HG03103 (cell line): ENCODE data around the gene ANKS1A.
"Not testable (repeated sequence)": the region's sequence is repeated elsewhere in the genome, so short reads cannot be mapped to it uniquely, and the experiment has no call there.

Experiments
- ATAC-seq: cut with Tn5 transposase; IDR thresholded peaks from one replicate; pipeline ENCODE4 v1.9.1; 2021; ENCODE audit warnings: low read depth; ENCODE audit not compliant: unreplicated experiment

The ANKS1A gene

GRCh38 chr6:34888874-34889555 lies at the start of gene ANKS1A:
Gene ANKS1A (plus strand): TSS chr6:34889255. CDS start chr6:34889403, 148 bp downstream.
- ATAC-seq, result no peak

- no peak for ATAC-seq
Measured at GRCh38 chr6:34839666-34840352, 49.2 kb upstream of the ANKS1A start.

GRCh38 chr6:34849066-34849465 lies 40.0 kb upstream of the ANKS1A start:
- not testable (repeated sequence) for ATAC-seq

GRCh38 chr6:34851361-34851760 lies 37.7 kb upstream of the ANKS1A start:
- ATAC-seq, result no peak

GRCh38 chr6:34852406-34853085 lies 36.5 kb upstream of the ANKS1A start:
- ATAC-seq, result no peak

- no peak for ATAC-seq
Measured at GRCh38 chr6:34855463-34855862, 33.6 kb upstream of the ANKS1A start.

GRCh38 chr6:34858681-34859080 lies 30.4 kb upstream of the ANKS1A start:
- no peak for ATAC-seq

- no peak for ATAC-seq
Measured at GRCh38 chr6:34859951-34860350, 29.1 kb upstream of the ANKS1A start.

- ATAC-seq, result no peak
Measured at GRCh38 chr6:34860776-34861175, 28.3 kb upstream of the ANKS1A start.

GRCh38 chr6:34864007-34864406 lies 25.0 kb upstream of the ANKS1A start:
- ATAC-seq, result no peak

GRCh38 chr6:34865107-34865506 lies 23.9 kb upstream of the ANKS1A start:
- no peak for ATAC-seq

- no peak for ATAC-seq
Measured at GRCh38 chr6:34866509-34866908, 22.5 kb upstream of the ANKS1A start.

GRCh38 chr6:34867484-34867883 lies 21.6 kb upstream of the ANKS1A start:
- ATAC-seq, result no peak

GRCh38 chr6:34871853-34872252 lies 17.2 kb upstream of the ANKS1A start:
- ATAC-seq, result no peak

GRCh38 chr6:34872332-34872731 lies 16.7 kb upstream of the ANKS1A start:
- no peak for ATAC-seq

- ATAC-seq, result no peak
Measured at GRCh38 chr6:34875292-34876213, 13.5 kb upstream of the ANKS1A start.

GRCh38 chr6:34876472-34876871 lies 12.6 kb upstream of the ANKS1A start:
- no peak for ATAC-seq

- ATAC-seq, result no peak
Measured at GRCh38 chr6:34877259-34877658, 11.8 kb upstream of the ANKS1A start.

GRCh38 chr6:34877869-34878485 lies 11.1 kb upstream of the ANKS1A start:
- no peak for ATAC-seq

- not testable (repeated sequence) for ATAC-seq
Measured at GRCh38 chr6:34884073-34884472, 5.0 kb upstream of the ANKS1A start.
